Neural cell (in vitro differentiated cells): ENCODE results near the gene HNRNPK. TPM values are rescaled to one million over a fixed set of nuclear protein-coding genes. Genes with fewer than 3 reads are reported as not detected.
"Not testable (repeated sequence)": the region's sequence is repeated elsewhere in the genome, so short reads cannot be mapped to it uniquely, and the experiment has no call there.

Experiments
- H2AFZ ChIP-seq: fragments of 200-600, 300-800 bp; sonication (generic), shearing (Covaris generic); 2 replicates; pipeline ENCODE4 v1.6.0; 2014; ENCODE audit warnings: low read depth, mild to moderate bottlenecking, antibody characterized with exemption, low read length, moderate library complexity
- H3F3A ChIP-seq: fragments of 200-600 bp; shearing (Covaris generic); 2 replicates; pipeline ENCODE4 v1.6.1; 2016; ENCODE audit warnings: mild to moderate bottlenecking, moderate library complexity, mixed read lengths, antibody characterized with exemption, low read length; ENCODE audit not compliant: insufficient read depth, poor library complexity, severe bottlenecking
- H3K27ac ChIP-seq: fragments of 200-600, 300-800 bp; sonication (generic), shearing (Covaris generic); 2 replicates; pipeline ENCODE4 v1.5.1; 2014; ENCODE audit warnings: mild to moderate bottlenecking, low read length, moderate library complexity
- H3K27me3 ChIP-seq: fragments of 300-800, 200-600 bp; sonication (generic), shearing (Covaris generic); 2 replicates; pipeline ENCODE4 v1.6.0; 2014; ENCODE audit warnings: mild to moderate bottlenecking, low read depth, low read length, moderate library complexity; ENCODE audit not compliant: insufficient read depth
- H3K36me3 ChIP-seq: fragments of 300-800, 200-600 bp; sonication (generic), shearing (Covaris generic); 2 replicates; pipeline ENCODE4 v1.5.1; 2014; ENCODE audit warnings: mild to moderate bottlenecking, antibody characterized with exemption, low read length, moderate library complexity; ENCODE audit not compliant: insufficient read depth
- H3K4me2 ChIP-seq: fragments of 300-800, 200-600 bp; sonication (generic), shearing (Covaris generic); 2 replicates; pipeline ENCODE4 v1.6.0; 2014; ENCODE audit warnings: mild to moderate bottlenecking, low read length
- H3K4me3 ChIP-seq: fragments of 300-800, 200-600 bp; sonication (generic), shearing (Covaris generic); 2 replicates; pipeline ENCODE4 v1.5.1; 2014; ENCODE audit warnings: mild to moderate bottlenecking, low read length, moderate library complexity
- H3K79me2 ChIP-seq: fragments of 200-600 bp; shearing (Covaris generic); replicated peaks from 2 replicates; pipeline ENCODE4 v1.6.0; 2014; ENCODE audit warnings: mild to moderate bottlenecking, low read length, moderate library complexity; ENCODE audit not compliant: insufficient read depth
- H3K9ac ChIP-seq: fragments of 300-800, 200-600 bp; sonication (generic), shearing (Covaris generic); 2 replicates; pipeline ENCODE4 v1.6.1; 2016; ENCODE audit warnings: mild to moderate bottlenecking, low read length, mixed read lengths
- H3K9me2 ChIP-seq: fragments of 200-600 bp; shearing (Covaris generic); 2 replicates; pipeline ENCODE4 v1.6.1; 2016; ENCODE audit warnings: mild to moderate bottlenecking, low read length, mixed read lengths; ENCODE audit not compliant: insufficient read depth
- H3K9me3 ChIP-seq: fragments of 200-600, 300-800 bp; sonication (generic), shearing (Covaris generic); 2 replicates; pipeline ENCODE4 v1.6.1; 2016; ENCODE audit warnings: mild to moderate bottlenecking, mixed run types, low read length, moderate library complexity, mixed read lengths
- H4K20me1 ChIP-seq: fragments of 200-600 bp; shearing (Covaris generic); 2 replicates; pipeline ENCODE4 v1.6.1; 2016; ENCODE audit warnings: mild to moderate bottlenecking, mixed run types; ENCODE audit not compliant: insufficient read depth
- EP300 ChIP-seq: fragments of 450-650 bp; conservative IDR thresholded peaks from 2 replicates; pipeline ENCODE4 v1.6.1; 2014; ENCODE audit warnings: antibody characterized with exemption, mild to moderate bottlenecking, moderate library complexity; ENCODE audit not compliant: poor library complexity, severe bottlenecking
- EZH2 ChIP-seq: fragments of 200-600, 300-800 bp; shearing (Covaris generic), sonication (generic); IDR thresholded peaks from 2 replicates; pipeline ENCODE4 v1.6.1; 2014; ENCODE audit warnings: antibody characterized with exemption, low read length, borderline replicate concordance, mild to moderate bottlenecking; ENCODE audit not compliant: insufficient read depth, poor library complexity, severe bottlenecking
- POLR2AphosphoS5 ChIP-seq: IDR thresholded peaks from 2 replicates; pipeline ENCODE4 v1.6.1; 2012
- RAD21 ChIP-seq: fragments of 450-650 bp; conservative IDR thresholded peaks from 2 replicates; pipeline ENCODE4 v1.6.1; 2014; ENCODE audit warnings: antibody characterized with exemption, mild to moderate bottlenecking, moderate library complexity
- SMC3 ChIP-seq: fragments of 450-650 bp; conservative IDR thresholded peaks from 2 replicates; pipeline ENCODE4 v1.6.1; 2014; ENCODE audit warnings: antibody characterized with exemption, mild to moderate bottlenecking, moderate library complexity; ENCODE audit not compliant: poor library complexity
- TAF1 ChIP-seq: IDR thresholded peaks from 2 replicates; pipeline ENCODE4 v1.6.1; 2012; ENCODE audit warnings: low read depth
- polyA plus RNA-seq: library from polyadenylated mRNA; depleted of rRNA; stranded (reverse); fragments of >200 nt; gene quantifications from 2 replicates; pipeline ENCODE4 v1.2.3, GENCODE V29; 2014
- TF ChIP-seq, protein P1 (sequence below): IDR thresholded peaks from 2 replicates; pipeline ENCODE4 v1.6.1; 2012; ENCODE audit warnings: borderline replicate concordance
- TF ChIP-seq, protein P2 (sequence below): fragments of 450-650 bp; IDR thresholded peaks from 2 replicates; pipeline ENCODE4 v1.5.1; 2014; ENCODE audit warnings: antibody characterized with exemption, mild to moderate bottlenecking, moderate library complexity; ENCODE audit not compliant: poor library complexity, severe bottlenecking

HNRNPK gene
- polyA plus RNA-seq, 1 donor from 2014 or later, result 1,061 TPM

DNA sequence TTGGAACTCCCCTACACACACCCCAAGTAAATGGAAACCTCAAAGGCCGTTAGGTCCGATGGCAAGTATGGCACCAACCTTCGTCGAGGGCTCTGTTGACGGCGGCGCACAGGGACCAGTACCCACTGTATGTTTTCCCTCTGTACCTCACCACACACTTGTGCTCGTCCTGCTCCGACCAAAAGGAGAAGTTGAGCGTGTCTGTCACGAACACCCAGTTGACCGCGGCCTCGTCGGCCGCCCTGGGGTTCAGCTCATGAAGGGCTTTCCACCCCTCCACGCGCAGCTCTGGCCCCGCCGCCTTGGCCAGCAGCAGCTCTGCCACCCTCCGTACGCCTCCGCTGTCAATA is 24.0 kb downstream of the HNRNPK start:
- Histone ChIP-seq H3K27ac (no peak overlapping the region), H3F3A (no peaks in the 10 kb centered on the region), H3K4me2 (no peak overlapping the region), H3K4me3 (no peak overlapping the region), H3K79me2 (no peaks in the 10 kb centered on the region), H3K9me2 (no peaks in the 10 kb centered on the region), H2AFZ (no peak overlapping the region), H3K27me3 (no peaks in the 10 kb centered on the region), H3K9ac (no peak overlapping the region), H3K36me3 (no peaks in the 10 kb centered on the region), H4K20me1 (no peaks in the 10 kb centered on the region), H3K9me3 (no peaks in the 10 kb centered on the region)
- TF ChIP-seq EZH2, result no peak
- TF ChIP-seq, protein P1, sequence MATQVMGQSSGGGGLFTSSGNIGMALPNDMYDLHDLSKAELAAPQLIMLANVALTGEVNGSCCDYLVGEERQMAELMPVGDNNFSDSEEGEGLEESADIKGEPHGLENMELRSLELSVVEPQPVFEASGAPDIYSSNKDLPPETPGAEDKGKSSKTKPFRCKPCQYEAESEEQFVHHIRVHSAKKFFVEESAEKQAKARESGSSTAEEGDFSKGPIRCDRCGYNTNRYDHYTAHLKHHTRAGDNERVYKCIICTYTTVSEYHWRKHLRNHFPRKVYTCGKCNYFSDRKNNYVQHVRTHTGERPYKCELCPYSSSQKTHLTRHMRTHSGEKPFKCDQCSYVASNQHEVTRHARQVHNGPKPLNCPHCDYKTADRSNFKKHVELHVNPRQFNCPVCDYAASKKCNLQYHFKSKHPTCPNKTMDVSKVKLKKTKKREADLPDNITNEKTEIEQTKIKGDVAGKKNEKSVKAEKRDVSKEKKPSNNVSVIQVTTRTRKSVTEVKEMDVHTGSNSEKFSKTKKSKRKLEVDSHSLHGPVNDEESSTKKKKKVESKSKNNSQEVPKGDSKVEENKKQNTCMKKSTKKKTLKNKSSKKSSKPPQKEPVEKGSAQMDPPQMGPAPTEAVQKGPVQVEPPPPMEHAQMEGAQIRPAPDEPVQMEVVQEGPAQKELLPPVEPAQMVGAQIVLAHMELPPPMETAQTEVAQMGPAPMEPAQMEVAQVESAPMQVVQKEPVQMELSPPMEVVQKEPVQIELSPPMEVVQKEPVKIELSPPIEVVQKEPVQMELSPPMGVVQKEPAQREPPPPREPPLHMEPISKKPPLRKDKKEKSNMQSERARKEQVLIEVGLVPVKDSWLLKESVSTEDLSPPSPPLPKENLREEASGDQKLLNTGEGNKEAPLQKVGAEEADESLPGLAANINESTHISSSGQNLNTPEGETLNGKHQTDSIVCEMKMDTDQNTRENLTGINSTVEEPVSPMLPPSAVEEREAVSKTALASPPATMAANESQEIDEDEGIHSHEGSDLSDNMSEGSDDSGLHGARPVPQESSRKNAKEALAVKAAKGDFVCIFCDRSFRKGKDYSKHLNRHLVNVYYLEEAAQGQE, result no peak

DNA sequence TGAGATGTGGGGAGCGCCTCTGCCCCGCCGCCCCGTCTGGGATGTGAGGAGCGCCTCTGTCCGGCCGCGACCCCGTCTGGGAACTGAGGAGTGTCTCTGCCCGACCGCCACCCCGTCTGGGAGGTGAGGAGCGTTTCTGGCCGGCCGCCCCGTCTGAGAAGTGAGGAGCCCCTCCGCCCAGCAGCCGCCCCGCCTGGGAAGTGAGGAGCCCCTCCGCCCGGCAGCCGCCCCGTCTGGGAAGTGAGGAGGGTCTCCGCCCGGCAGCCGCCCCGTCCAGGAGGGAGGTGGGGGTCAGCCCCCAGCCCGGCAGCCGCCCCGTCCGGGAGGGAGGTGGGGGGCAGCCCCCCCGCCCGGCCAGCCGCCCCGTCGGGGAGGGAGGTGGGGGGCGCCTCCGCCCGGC is 31.9 kb downstream of the HNRNPK start:
- not testable (repeated sequence) for H3K27me3 ChIP-seq, H3K9me3 ChIP-seq, H3K4me3 ChIP-seq, H3K4me2 ChIP-seq, H3K27ac ChIP-seq, H4K20me1 ChIP-seq, H3K36me3 ChIP-seq, H2AFZ ChIP-seq, H3K9me2 ChIP-seq, H3K79me2 ChIP-seq, H3K9ac ChIP-seq, H3F3A ChIP-seq

DNA sequence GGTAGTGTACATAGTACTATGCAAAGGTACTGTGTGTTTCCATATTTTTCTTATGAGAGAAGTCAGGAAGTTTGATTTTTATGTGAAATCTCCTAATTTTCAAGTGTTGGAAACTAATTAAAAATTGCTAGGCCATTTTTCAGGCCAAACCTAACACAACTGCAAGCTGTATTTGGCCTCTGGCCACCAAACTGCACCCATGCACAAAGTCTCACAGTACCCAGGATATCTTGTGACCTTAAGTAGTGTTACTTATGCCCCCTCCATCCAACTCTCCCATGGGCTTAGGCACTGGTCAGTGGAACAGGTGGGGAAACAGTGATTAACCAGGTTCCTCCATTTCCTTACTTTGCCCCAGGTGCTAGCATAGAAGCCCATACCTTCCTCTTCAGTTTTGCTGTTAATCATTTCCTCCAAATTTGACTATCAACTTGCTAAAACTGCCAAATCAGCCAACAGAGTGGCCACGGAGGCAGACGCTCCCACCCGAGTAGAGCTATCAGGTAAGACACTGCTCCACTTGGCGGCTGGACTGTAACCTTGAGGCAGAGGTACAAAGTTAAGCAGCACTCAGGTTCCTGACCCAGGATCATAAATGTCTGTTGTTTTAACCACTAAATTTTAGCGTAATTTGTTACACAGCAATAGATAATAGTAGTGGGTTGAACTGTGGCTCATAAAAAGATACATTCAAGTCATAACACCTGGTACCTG is 39.3 kb downstream of the HNRNPK start:
- Histone ChIP-seq H3K4me3 (no peak overlapping the region), H3K36me3 (no peaks in the 10 kb centered on the region), H3K27me3 (no peaks in the 10 kb centered on the region), H3K9me3 (no peaks in the 10 kb centered on the region), H3K9me2 (no peaks in the 10 kb centered on the region), H3K79me2 (no peaks in the 10 kb centered on the region), H2AFZ (no peak overlapping the region), H4K20me1 (no peaks in the 10 kb centered on the region), H3F3A (no peaks in the 10 kb centered on the region), H3K4me2 (no peak overlapping the region), H3K9ac (no peak overlapping the region), H3K27ac (no peak overlapping the region)
- TF ChIP-seq, protein P2, sequence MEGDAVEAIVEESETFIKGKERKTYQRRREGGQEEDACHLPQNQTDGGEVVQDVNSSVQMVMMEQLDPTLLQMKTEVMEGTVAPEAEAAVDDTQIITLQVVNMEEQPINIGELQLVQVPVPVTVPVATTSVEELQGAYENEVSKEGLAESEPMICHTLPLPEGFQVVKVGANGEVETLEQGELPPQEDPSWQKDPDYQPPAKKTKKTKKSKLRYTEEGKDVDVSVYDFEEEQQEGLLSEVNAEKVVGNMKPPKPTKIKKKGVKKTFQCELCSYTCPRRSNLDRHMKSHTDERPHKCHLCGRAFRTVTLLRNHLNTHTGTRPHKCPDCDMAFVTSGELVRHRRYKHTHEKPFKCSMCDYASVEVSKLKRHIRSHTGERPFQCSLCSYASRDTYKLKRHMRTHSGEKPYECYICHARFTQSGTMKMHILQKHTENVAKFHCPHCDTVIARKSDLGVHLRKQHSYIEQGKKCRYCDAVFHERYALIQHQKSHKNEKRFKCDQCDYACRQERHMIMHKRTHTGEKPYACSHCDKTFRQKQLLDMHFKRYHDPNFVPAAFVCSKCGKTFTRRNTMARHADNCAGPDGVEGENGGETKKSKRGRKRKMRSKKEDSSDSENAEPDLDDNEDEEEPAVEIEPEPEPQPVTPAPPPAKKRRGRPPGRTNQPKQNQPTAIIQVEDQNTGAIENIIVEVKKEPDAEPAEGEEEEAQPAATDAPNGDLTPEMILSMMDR, result no peak
- TF ChIP-seq EZH2 (no peak), TAF1 (no peak), RAD21 (no peak), EP300 (no peak), POLR2AphosphoS5 (no peak), SMC3 (no peak)
- TF ChIP-seq, protein P1, result no peak
